Peyer's patch (tissue), 4 donors: ENCODE measurements around the gene HS6ST2. TPM values are rescaled to one million over a fixed set of nuclear protein-coding genes. Genes with fewer than 3 reads are reported as not detected.

Source experiments
- DNase-seq, 3 donors: peaks; one replicate each; pipeline ENCODE4 v3.0.0-alpha.2; 2017 to 2019
- H3K27ac ChIP-seq, 4 donors: fragments of 200-600 bp; sonication (generic); one replicate each; pipeline ENCODE4 v1.5.1; 2016 to 2019
- H3K27me3 ChIP-seq, 2 donors: fragments of 200-600 bp; sonication (generic); one replicate each; pipeline ENCODE4 v1.5.1; 2019
- H3K36me3 ChIP-seq, 3 donors: fragments of 200-600 bp; sonication (generic); one replicate each; pipeline ENCODE4 v1.5.1; 2016 to 2019
- H3K4me1 ChIP-seq, 4 donors: fragments of 200-600 bp; sonication (generic); one replicate each; pipeline ENCODE4 v1.5.1; 2016 to 2019
- H3K4me3 ChIP-seq, 4 donors: fragments of 200-600 bp; sonication (generic); 1 replicate in 3 of 4; 2 replicates in 1 of 4; pipeline ENCODE4 v1.5.1; 2016 to 2019; ENCODE audit warnings: mild to moderate bottlenecking in 1 of 4
- H3K9me3 ChIP-seq, 4 donors: fragments of 200-600 bp; sonication (generic); one replicate each; pipeline ENCODE4 v1.5.1; 2016 to 2019; ENCODE audit warnings: mild to moderate bottlenecking in 1 of 4
- POLR2A ChIP-seq, 2 donors: fragments of 450-650 bp; IDR thresholded peaks; one replicate each; pipeline ENCODE4 v1.5.1; 2017; ENCODE audit warnings: antibody characterized with exemption in 2 of 2, mild to moderate bottlenecking in 2 of 2, moderate library complexity in 2 of 2
- total RNA-seq, 4 donors: library from RNA; depleted of rRNA; stranded (reverse); fragments of >200 nt; gene quantifications; one replicate each; pipeline ENCODE4 v1.1.0, GENCODE V29; 2016
- TF ChIP-seq, protein P1 (sequence below), 6 experiments: fragments of 450-650 bp in 4 of 6; fragments of 200-600 bp in 2 of 6; sonication (generic) in 1 of 6; IDR thresholded peaks; one replicate each; pipeline ENCODE4 v1.5.1; 2017 to 2019; ENCODE audit warnings: antibody characterized with exemption in 6 of 6, mild to moderate bottlenecking in 3 of 6, moderate library complexity in 1 of 6

HS6ST2 gene
- total RNA-seq, 4 donors from 2014 or later: not detected

DNA sequence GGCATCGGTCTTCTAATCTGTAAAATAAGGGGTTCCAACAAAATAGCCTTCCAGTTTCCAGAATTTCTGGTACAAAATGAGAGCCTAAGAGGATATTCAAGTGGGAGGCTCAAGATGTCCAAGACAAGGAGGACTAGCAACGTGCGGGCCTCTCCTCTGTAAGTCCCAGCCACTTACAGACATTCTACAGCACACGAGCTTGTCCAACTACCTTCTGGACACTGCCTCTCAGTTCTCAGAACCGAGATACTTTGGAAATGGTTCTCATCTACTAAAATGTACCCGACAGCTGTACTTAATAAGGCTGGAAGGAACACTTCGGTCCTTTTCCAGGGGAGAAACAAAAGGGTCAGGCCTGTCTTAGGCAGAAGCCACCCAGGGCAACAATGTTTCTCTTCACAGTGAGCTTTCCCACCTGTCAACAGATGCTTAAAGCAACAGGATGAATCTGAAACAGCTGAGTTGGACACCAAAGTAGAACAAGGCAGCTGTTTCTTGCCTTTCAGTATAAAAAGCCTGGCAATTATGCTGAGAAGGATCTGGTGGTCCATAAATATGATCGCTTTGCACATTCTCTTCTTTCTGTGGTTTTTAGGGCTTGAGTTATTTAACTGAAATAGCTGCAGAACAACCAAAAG lies 127.0 kb downstream of the HS6ST2 start:
- H3K27ac ChIP-seq: no peak overlapping the region
- H3K4me3 ChIP-seq: no peak overlapping the region
- no peak for DNase-seq
- no peaks in the 10 kb centered on the region for H3K9me3 ChIP-seq
- no peaks in the 10 kb centered on the region for H3K27me3 ChIP-seq
- H3K4me1 ChIP-seq: no peaks in the 10 kb centered on the region
- no peaks in the 10 kb centered on the region for H3K36me3 ChIP-seq
- TF ChIP-seq, protein P1, sequence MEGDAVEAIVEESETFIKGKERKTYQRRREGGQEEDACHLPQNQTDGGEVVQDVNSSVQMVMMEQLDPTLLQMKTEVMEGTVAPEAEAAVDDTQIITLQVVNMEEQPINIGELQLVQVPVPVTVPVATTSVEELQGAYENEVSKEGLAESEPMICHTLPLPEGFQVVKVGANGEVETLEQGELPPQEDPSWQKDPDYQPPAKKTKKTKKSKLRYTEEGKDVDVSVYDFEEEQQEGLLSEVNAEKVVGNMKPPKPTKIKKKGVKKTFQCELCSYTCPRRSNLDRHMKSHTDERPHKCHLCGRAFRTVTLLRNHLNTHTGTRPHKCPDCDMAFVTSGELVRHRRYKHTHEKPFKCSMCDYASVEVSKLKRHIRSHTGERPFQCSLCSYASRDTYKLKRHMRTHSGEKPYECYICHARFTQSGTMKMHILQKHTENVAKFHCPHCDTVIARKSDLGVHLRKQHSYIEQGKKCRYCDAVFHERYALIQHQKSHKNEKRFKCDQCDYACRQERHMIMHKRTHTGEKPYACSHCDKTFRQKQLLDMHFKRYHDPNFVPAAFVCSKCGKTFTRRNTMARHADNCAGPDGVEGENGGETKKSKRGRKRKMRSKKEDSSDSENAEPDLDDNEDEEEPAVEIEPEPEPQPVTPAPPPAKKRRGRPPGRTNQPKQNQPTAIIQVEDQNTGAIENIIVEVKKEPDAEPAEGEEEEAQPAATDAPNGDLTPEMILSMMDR (IDR thresholded peaks at IDR 0.05): no peak
- no peak for TF ChIP-seq POLR2A (IDR thresholded peaks at IDR 0.05)

- no peaks in the 10 kb centered on the region for H3K27me3 ChIP-seq
- H3K4me3 ChIP-seq: no peak overlapping the region
- H3K27ac ChIP-seq: peak overlapping the region in 1 of 4 donors; percentile 46
- DNase-seq: no peak
- no peaks in the 10 kb centered on the region for H3K4me1 ChIP-seq
- H3K36me3 ChIP-seq: no peaks in the 10 kb centered on the region
- TF ChIP-seq, protein P1 (IDR thresholded peaks at IDR 0.05): no peak
- TF ChIP-seq POLR2A (IDR thresholded peaks at IDR 0.05): no peak
- no peaks in the 10 kb centered on the region for H3K9me3 ChIP-seq
These were observed 135.8 kb downstream of the HS6ST2 start for GRCh38 chrX:132822634-132823012.

GRCh38 chrX:132821974-132822633 lies 136.3 kb downstream of the HS6ST2 start:
- H3K4me3 ChIP-seq: no peak overlapping the region
- H3K27ac ChIP-seq: peak overlapping the region in 1 of 4 donors; percentile 46

GRCh38 chrX:132820675-132821074 lies 137.8 kb downstream of the HS6ST2 start:
- Histone ChIP-seq H3K27ac (no peak overlapping the region), H3K36me3 (no peaks in the 10 kb centered on the region), H3K9me3 (no peaks in the 10 kb centered on the region), H3K27me3 (no peaks in the 10 kb centered on the region), H3K4me3 (no peak overlapping the region), H3K4me1 (no peaks in the 10 kb centered on the region)
- no peak for TF ChIP-seq POLR2A (IDR thresholded peaks at IDR 0.05)
- TF ChIP-seq, protein P1 (IDR thresholded peaks at IDR 0.05): no peak
- no peak for DNase-seq

More at GRCh38 chrX:132821974-132822633, 136.3 kb downstream of the HS6ST2 start:
- Histone ChIP-seq H3K9me3 (no peaks in the 10 kb centered on the region), H3K36me3 (no peaks in the 10 kb centered on the region), H3K27me3 (no peaks in the 10 kb centered on the region), H3K4me1 (no peaks in the 10 kb centered on the region)
- DNase-seq: no peak
- TF ChIP-seq POLR2A (IDR thresholded peaks at IDR 0.05): no peak
- TF ChIP-seq, protein P1 (IDR thresholded peaks at IDR 0.05): no peak

DNA sequence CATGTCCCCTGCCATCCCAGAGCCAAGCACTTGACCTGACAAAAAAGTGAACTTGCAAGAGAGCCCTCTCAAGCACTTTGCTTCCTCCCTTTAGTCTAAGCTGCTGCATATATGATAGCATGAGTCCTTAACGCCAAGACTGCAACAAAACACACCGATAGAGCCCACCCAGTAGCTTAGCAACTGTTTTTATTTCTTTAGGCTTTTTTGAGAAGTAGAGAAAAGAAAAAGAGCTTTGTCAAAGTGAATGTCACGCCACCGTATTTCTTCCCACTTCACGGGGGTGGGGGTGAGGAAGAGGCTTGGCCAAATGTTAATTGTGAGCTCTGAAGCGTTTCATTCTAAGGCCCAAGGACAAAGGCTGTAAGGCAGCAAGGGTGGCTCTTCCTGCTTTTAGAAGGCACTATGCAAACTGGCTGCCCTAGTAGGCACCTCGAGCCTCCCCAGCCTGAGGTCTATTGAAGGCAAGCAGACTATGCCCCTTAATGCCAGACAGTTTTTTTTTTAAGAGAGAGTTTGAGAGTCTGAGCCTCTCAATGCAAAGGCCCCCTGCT lies 138.6 kb downstream of the HS6ST2 start:
- Histone ChIP-seq H3K27ac (no peak overlapping the region), H3K36me3 (no peaks in the 10 kb centered on the region), H3K4me3 (no peak overlapping the region), H3K9me3 (no peaks in the 10 kb centered on the region), H3K4me1 (no peaks in the 10 kb centered on the region), H3K27me3 (no peaks in the 10 kb centered on the region)
- no peak for DNase-seq
- no peak for TF ChIP-seq POLR2A (IDR thresholded peaks at IDR 0.05)
- TF ChIP-seq, protein P1 (IDR thresholded peaks at IDR 0.05): no peak
